Smooth muscle cell of the pulmonary artery (primary cell): Measurements from ENCODE around the gene MARCHF3. TPM values are rescaled to one million over a fixed set of nuclear protein-coding genes. Genes with fewer than 3 reads are reported as not detected.

Experiments used
- total RNA-seq: library from RNA; depleted of rRNA; stranded (reverse); fragments of >200 nt; gene quantifications from 2 replicates; pipeline ENCODE4 v1.2.3, GENCODE V29; 2014

MARCHF3 gene, protein sequence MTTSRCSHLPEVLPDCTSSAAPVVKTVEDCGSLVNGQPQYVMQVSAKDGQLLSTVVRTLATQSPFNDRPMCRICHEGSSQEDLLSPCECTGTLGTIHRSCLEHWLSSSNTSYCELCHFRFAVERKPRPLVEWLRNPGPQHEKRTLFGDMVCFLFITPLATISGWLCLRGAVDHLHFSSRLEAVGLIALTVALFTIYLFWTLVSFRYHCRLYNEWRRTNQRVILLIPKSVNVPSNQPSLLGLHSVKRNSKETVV
- 19.9 and 20.7 TPM in 2 replicates for total RNA-seq

DNA sequence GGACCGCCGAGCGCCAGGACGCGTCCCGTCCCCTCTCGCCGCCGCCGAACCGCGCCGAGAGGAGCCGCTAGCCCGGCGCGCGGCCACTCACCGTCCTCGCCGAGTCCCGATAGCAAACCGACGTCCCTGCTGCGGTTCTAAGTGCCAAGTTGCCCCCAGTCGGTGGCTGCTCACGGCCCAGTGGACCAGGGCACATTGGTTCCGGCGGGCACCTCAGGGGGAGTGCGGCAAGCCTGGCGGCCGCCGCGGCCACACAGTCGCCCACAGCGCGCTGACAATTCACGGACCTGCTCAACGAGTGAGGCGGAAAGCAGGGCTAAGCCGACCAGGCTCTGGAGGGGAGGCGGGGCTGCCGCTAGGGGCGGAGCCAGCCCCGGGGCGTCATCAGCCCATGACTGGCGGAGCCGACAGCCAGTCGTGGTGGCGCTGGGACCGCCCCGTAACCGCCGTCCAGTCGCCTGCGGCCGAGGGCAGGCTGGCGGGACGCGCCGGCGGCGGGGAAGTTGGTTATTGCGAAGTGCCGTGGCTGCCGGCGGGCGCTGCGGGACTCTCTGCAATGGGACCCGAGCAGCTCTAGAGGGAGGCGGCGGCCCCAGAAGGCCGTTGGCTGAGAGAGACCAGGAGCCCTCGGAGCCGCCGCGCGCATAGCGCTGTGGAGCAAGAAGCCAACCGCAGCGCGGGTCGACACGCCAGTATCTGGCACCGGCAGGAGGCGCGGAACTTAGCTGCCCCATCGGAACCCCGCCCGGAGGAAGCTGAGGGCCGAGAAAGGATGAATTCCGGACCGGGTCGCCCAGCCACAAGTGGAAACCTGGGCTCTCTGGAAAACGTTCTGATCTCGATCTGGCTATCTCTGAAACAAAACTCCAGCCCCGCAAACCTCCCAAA lies at the start of gene MARCHF3:
MARCHF3 (minus strand) TSS at position 300 of the 888 bp plus-strand sequence. CDS start 112,387 bp downstream, outside the sequence.

DNA sequence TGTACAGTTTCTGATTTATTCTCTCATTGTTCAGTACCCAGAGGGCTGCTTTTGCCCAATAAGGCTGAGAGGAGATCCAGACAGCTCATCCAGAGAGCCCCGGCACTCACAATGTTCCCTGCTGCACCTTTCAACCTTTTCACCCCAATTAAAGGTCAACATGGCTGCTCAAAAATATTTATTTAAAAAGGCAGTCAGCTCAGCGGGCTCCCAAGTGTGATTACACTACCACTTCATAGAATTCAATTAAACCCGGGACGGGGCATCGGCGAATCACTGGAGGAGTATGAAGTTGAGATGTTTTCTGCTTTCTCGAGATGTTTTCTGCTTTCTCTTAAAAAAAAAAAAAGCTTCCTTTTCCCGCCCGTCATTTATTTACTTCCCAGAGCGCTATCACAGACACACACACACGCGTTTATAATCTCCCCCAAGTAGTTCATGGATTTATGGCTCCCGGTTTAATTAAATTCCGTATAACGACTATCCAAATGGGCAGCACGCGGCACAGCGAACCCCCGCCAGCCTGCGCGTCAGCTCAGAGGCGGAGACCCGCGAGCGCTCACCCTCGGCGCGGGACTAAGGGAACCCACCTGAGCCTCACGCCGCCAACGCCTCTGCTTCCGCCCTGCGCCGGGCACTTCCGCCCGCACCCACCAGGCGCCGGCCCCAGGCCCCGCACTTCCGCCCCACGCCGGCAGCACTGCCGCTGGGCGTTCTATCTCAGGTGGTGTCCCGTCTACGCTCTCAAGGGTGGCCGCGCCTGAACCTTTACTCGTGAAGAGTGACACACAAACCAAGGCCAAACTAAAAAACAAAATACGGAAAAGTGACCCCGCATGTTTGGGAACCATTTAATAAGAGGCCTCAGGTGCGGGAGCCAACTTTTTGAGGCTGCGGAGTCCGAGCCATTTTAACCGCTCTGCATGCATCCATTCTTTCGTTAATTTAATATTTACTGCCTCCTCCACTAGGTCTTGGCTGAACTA lies 42.8 kb upstream of the MARCHF3 start, which contains the start of gene C5orf63:
C5orf63 (minus strand) TSS at position 642 of the 986 bp plus-strand sequence. CDS start 14,507 bp downstream, outside the sequence.

Other genes with a start within 250 kb of the MARCHF3 start
- gene C5orf63, start 42.9 kb upstream of the MARCHF3 start, total RNA-seq: 1.6 and 2.4 TPM in 2 replicates